HepG2 (cell line): ENCODE data around the gene KIAA0232. TPM values are rescaled to one million over a fixed set of nuclear protein-coding genes. Genes with fewer than 3 reads are reported as not detected.

Experiments used
- ATAC-seq: fragments of 200-7000 bp; cut with Tn5 transposase; 3 replicates; pipeline ENCODE4 v1.9.1; 2020; ENCODE audit warnings: mild to moderate bottlenecking, moderate library complexity
- BruUV-seq: library from RNA; stranded (reverse); fragments of 400-500 nt; replicated peaks from 2 replicates; lab custom pipeline; 2021; lab: Mats Ljungman, UMichigan
- CTCF ChIA-PET: fragments of 300-600 bp; formaldehyde crosslinking; extraction: SDS; loops from one replicate; lab custom pipeline; 2021; ENCODE audit warnings: low total read pairs, inconsistent platforms, low intra/inter-chr PET ratio; lab: Yijun Ruan, JAX
- POLR2A ChIA-PET: fragments of 350-600 bp; sonication (Branson Sonifier 250); formaldehyde crosslinking; loops from one replicate; lab custom pipeline; 2020; ENCODE audit warnings: antibody characterized with exemption, inconsistent platforms; lab: Yijun Ruan, JAX
- DNase-seq: peaks from one replicate; pipeline ENCODE4 v3.0.0-alpha.2; 2015; ENCODE audit warnings: low spot score
- FAIRE-seq: peaks from 3 replicates; lab custom pipeline; 2011; peaks lifted over from hg19 to GRCh38; lab: Jason Lieb, UNC
- H2AFZ ChIP-seq: one replicate; pipeline ENCODE4 v1.6.1; 2011; ENCODE audit warnings: low read length, inconsistent platforms
- H3K27ac ChIP-seq: fragments of 300-600 bp; 3 replicates; pipeline ENCODE4 v1.8.0; 2011; ENCODE audit warnings: mixed run types, mild to moderate bottlenecking, mixed read lengths, low read length, inconsistent platforms; ENCODE audit not compliant: insufficient read depth; ENCODE audit errors: extremely low read length
- H3K27me3 ChIP-seq, 2 experiments: fragments of 200-600 bp in 1 of 2; 2 replicates in 1 of 2; 3 replicates in 1 of 2; pipeline versions ENCODE4 v1.6.0 to v1.8.0; 2011; ENCODE audit warnings: low read length in 2 of 2, mild to moderate bottlenecking in 2 of 2, moderate library complexity in 2 of 2, inconsistent platforms in 1 of 2; ENCODE audit not compliant: insufficient read depth in 2 of 2, control insufficient read depth in 1 of 2
- H3K36me3 ChIP-seq, 2 experiments: fragments of 200-600 bp in 1 of 2; replicated peaks in 1 of 2; 2 replicates in 1 of 2; 3 replicates in 1 of 2; pipeline versions ENCODE4 v1.5.1 to v1.8.0; 2011; ENCODE audit warnings: low read length in 2 of 2, inconsistent platforms in 1 of 2; ENCODE audit not compliant: insufficient read depth in 2 of 2, control insufficient read depth in 1 of 2
- H3K4me1 ChIP-seq: 2 replicates; pipeline ENCODE4 v1.5.1; 2012; ENCODE audit warnings: low read length, inconsistent platforms; ENCODE audit not compliant: insufficient read depth
- H3K4me2 ChIP-seq: 2 replicates; pipeline ENCODE4 v1.6.0; 2011; ENCODE audit warnings: low read depth, low read length, inconsistent platforms
- H3K4me3 ChIP-seq, 3 experiments: fragments of 200-600 bp in 1 of 3; sonication (generic), shearing (Covaris generic) in 1 of 3; replicated peaks in 1 of 3; 2 replicates each; pipeline ENCODE4 v1.5.1; 2011 to 2016; ENCODE audit warnings: low read length in 3 of 3, inconsistent platforms in 2 of 3, low read depth in 2 of 3, mild to moderate bottlenecking in 2 of 3, control low read depth in 1 of 3, mixed read lengths in 1 of 3; ENCODE audit not compliant: insufficient read depth in 1 of 3
- H3K79me2 ChIP-seq: one replicate; pipeline ENCODE4 v1.6.1; 2011; ENCODE audit warnings: low read length, inconsistent platforms; ENCODE audit not compliant: insufficient read depth
- H3K9ac ChIP-seq: 2 replicates; pipeline ENCODE4 v1.6.0; 2011; ENCODE audit warnings: mild to moderate bottlenecking, low read depth, low read length, inconsistent platforms; ENCODE audit not compliant: insufficient read depth
- H3K9me3 ChIP-seq: 2 replicates; pipeline ENCODE4 v1.5.1; 2012; ENCODE audit warnings: mild to moderate bottlenecking, low read length
- H4K20me1 ChIP-seq: 2 replicates; pipeline ENCODE4 v1.6.0; 2011; ENCODE audit warnings: inconsistent platforms, mild to moderate bottlenecking, low read length, moderate library complexity; ENCODE audit not compliant: insufficient read depth
- DPF2 ChIP-seq: sonication (generic); formaldehyde crosslinking; IDR thresholded peaks from 2 replicates; pipeline ENCODE4 v1.4.0; 2020; ENCODE audit warnings: mild to moderate bottlenecking, low read depth, missing genetic modification reagents, borderline replicate concordance
- KLF12 ChIP-seq: sonication (generic); formaldehyde crosslinking; IDR thresholded peaks from 2 replicates; pipeline ENCODE4 v1.4.0; 2020; ENCODE audit warnings: missing genetic modification reagents, borderline replicate concordance
- MEIS1 ChIP-seq: sonication (generic); formaldehyde crosslinking; IDR thresholded peaks from 2 replicates; pipeline ENCODE4 v1.9.0; 2021; ENCODE audit warnings: mild to moderate bottlenecking, missing genetic modification reagents, moderate library complexity, borderline replicate concordance
- MLLT10 ChIP-seq: sonication (generic); formaldehyde crosslinking; IDR thresholded peaks from 2 replicates; pipeline ENCODE4 v1.4.0; 2020; ENCODE audit warnings: missing genetic modification reagents
- PRMT3 ChIP-seq: sonication (generic); formaldehyde crosslinking; IDR thresholded peaks from 2 replicates; pipeline ENCODE4 v1.8.1; 2022; ENCODE audit warnings: low read depth, mild to moderate bottlenecking, moderate library complexity, missing genetic modification reagents, borderline replicate concordance
- TEAD2 ChIP-seq: sonication (generic); formaldehyde crosslinking; IDR thresholded peaks from 2 replicates; pipeline ENCODE4 v1.9.0; 2021; ENCODE audit warnings: missing genetic modification reagents
- ZEB1 ChIP-seq: IDR thresholded peaks from 2 replicates; pipeline ENCODE4 v1.6.1; 2012; ENCODE audit warnings: mild to moderate bottlenecking, low read depth, inconsistent platforms; ENCODE audit not compliant: insufficient replicate concordance
- ZNF652 ChIP-seq: IDR thresholded peaks from 2 replicates; pipeline ENCODE4 v1.6.1; 2016; ENCODE audit warnings: low read depth, borderline replicate concordance
- WGBS: methylation state at CpG from one replicate; pipeline ENCODE4 v1.1.6; 2017; ENCODE audit warnings: low lambda C conversion rate; 5-methylcytosine and 5-hydroxymethylcytosine counted together
- in situ Hi-C: cut with HindIII; loops from 2 replicates; pipeline ENCODE4 v1.10.0; 2017; ENCODE audit warnings: low pct_unique_long_range_greater_than_20kb; ENCODE audit not compliant: extremely low pct_ligation_motif_present
- intact Hi-C: fragments of 100-400 bp; cut with micrococcal nuclease; formaldehyde crosslinking; loops from one replicate; pipeline ENCODE4 v1.10.0; 2022; ENCODE audit not compliant: unreplicated experiment
- polyA plus RNA-seq, 8 experiments: library from polyadenylated mRNA; depleted of rRNA in 3 of 8; stranded (reverse) in 7 of 8; unstranded in 1 of 8; fragments of >200 nt; fragmentation: Illumina TruSeq in 4 of 8; extraction: Trizol in 4 of 8; gene quantifications; 2 replicates each; pipeline versions ENCODE4 v1.2.1 to v1.2.3, GENCODE V29; 2011 to 2016; ENCODE audit warnings: low read depth in 4 of 8, missing spikeins in 1 of 8, mixed read lengths in 1 of 8; ENCODE audit not compliant: insufficient read depth in 1 of 8
- total RNA-seq, 5 experiments: library from RNA; depleted of rRNA; stranded (reverse); fragments of >200 nt; fragmentation: Illumina TruSeq; extraction: Trizol; gene quantifications; 2 replicates each; pipeline ENCODE4 v1.2.3, GENCODE V29; 2016; ENCODE audit warnings: low read depth in 1 of 5
- TF ChIP-seq, protein P1 (sequence below): sonication (generic); formaldehyde crosslinking; IDR thresholded peaks from 2 replicates; pipeline ENCODE4 v1.8.1; 2023; ENCODE audit warnings: mild to moderate bottlenecking, missing genetic modification reagents
- TF ChIP-seq, protein P2 (sequence below): sonication (generic); formaldehyde crosslinking; IDR thresholded peaks from 2 replicates; pipeline ENCODE4 v1.9.0; 2021; ENCODE audit warnings: missing genetic modification reagents, borderline replicate concordance
- TF ChIP-seq, protein P3 (sequence below): IDR thresholded peaks from 2 replicates; pipeline ENCODE4 v1.6.1; 2016; ENCODE audit warnings: missing compliant biosample characterization, missing genetic modification reagents, borderline replicate concordance
- TF ChIP-seq, protein P4 (sequence below): sonication (generic); formaldehyde crosslinking; conservative IDR thresholded peaks from 2 replicates; pipeline ENCODE4 v1.4.0; 2020; ENCODE audit warnings: mild to moderate bottlenecking, missing genetic modification reagents, moderate library complexity
- TF ChIP-seq, protein P5 (sequence below): sonication (generic); formaldehyde crosslinking; IDR thresholded peaks from 2 replicates; pipeline ENCODE4 v1.4.0; 2020; ENCODE audit warnings: missing genetic modification reagents

Gene KIAA0232
- total and polyA plus RNA-seq, 2 of the 13 experiments (the other 11 are each of a cell fraction or from before 2014, with no cell fraction given), result 7.8 to 17.1 TPM

DNA sequence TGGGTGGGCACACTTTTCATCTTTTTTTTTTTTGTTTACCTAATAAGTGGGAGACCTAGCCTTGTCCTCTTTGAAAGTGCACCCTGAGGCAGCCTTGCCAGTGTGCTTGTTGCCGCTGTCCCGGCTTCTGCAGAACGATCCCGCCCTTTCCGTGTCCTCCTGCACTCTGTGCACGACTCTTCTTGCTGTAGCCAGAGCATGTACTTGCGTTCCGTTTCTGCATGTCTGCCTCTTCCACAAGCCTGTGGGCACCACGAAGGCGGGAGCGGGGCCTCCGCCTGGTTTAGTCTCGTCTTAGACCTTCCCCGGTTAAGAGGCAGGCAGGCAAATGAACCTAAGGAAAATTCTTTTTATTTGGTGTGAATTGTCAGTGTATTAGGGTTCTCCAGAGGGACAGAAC is 94.5 kb downstream of the KIAA0232 start:
- ChIA-PET POLR2A (interaction anchor here (0.6 kb wide), 1 partner anchor 146 kb away, joined by 3 read pairs; no protein-coding TSS in a partner anchor), CTCF (no interaction called here)
- WGBS, result 99% methylated on average over 14 of the region's 14 CpGs
- Histone ChIP-seq H3K27me3 (no peaks in the 10 kb centered on the region), H3K4me3 (no peak overlapping the region), H3K9ac (no peak overlapping the region), H3K27ac (no peak overlapping the region), H4K20me1 (peaks cover 3% of the 10 kb centered on the region; the same call in 1 of the 2 replicates), H3K9me3 (no peaks in the 10 kb centered on the region), H2AFZ (no peak overlapping the region), H3K79me2 (no peaks in the 10 kb centered on the region), H3K4me1 (no peaks in the 10 kb centered on the region), H3K36me3 (peaks cover 26 to 81% of the 10 kb centered on the region in 2 experiments), H3K4me2 (no peak overlapping the region)
- intact Hi-C loops, result no loop called here
- no TSS peak for BruUV-seq
- no peak for TF ChIP-seq ZEB1
- TF ChIP-seq, protein P1, sequence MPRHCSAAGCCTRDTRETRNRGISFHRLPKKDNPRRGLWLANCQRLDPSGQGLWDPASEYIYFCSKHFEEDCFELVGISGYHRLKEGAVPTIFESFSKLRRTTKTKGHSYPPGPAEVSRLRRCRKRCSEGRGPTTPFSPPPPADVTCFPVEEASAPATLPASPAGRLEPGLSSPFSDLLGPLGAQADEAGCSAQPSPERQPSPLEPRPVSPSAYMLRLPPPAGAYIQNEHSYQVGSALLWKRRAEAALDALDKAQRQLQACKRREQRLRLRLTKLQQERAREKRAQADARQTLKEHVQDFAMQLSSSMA (CRISPR knock-in tag), result no peak
- TF ChIP-seq, protein P2, sequence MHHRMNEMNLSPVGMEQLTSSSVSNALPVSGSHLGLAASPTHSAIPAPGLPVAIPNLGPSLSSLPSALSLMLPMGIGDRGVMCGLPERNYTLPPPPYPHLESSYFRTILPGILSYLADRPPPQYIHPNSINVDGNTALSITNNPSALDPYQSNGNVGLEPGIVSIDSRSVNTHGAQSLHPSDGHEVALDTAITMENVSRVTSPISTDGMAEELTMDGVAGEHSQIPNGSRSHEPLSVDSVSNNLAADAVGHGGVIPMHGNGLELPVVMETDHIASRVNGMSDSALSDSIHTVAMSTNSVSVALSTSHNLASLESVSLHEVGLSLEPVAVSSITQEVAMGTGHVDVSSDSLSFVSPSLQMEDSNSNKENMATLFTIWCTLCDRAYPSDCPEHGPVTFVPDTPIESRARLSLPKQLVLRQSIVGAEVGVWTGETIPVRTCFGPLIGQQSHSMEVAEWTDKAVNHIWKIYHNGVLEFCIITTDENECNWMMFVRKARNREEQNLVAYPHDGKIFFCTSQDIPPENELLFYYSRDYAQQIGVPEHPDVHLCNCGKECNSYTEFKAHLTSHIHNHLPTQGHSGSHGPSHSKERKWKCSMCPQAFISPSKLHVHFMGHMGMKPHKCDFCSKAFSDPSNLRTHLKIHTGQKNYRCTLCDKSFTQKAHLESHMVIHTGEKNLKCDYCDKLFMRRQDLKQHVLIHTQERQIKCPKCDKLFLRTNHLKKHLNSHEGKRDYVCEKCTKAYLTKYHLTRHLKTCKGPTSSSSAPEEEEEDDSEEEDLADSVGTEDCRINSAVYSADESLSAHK (CRISPR knock-in tag), result no peak
- TF ChIP-seq MLLT10 (CRISPR knock-in tag), result no peak
- TF ChIP-seq KLF12, result no peak
- TF ChIP-seq, protein P3, sequence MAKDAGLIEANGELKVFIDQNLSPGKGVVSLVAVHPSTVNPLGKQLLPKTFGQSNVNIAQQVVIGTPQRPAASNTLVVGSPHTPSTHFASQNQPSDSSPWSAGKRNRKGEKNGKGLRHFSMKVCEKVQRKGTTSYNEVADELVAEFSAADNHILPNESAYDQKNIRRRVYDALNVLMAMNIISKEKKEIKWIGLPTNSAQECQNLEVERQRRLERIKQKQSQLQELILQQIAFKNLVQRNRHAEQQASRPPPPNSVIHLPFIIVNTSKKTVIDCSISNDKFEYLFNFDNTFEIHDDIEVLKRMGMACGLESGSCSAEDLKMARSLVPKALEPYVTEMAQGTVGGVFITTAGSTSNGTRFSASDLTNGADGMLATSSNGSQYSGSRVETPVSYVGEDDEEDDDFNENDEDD, result no peak
- TF ChIP-seq DPF2 (CRISPR knock-in tag), result no peak
- TF ChIP-seq, protein P4, sequence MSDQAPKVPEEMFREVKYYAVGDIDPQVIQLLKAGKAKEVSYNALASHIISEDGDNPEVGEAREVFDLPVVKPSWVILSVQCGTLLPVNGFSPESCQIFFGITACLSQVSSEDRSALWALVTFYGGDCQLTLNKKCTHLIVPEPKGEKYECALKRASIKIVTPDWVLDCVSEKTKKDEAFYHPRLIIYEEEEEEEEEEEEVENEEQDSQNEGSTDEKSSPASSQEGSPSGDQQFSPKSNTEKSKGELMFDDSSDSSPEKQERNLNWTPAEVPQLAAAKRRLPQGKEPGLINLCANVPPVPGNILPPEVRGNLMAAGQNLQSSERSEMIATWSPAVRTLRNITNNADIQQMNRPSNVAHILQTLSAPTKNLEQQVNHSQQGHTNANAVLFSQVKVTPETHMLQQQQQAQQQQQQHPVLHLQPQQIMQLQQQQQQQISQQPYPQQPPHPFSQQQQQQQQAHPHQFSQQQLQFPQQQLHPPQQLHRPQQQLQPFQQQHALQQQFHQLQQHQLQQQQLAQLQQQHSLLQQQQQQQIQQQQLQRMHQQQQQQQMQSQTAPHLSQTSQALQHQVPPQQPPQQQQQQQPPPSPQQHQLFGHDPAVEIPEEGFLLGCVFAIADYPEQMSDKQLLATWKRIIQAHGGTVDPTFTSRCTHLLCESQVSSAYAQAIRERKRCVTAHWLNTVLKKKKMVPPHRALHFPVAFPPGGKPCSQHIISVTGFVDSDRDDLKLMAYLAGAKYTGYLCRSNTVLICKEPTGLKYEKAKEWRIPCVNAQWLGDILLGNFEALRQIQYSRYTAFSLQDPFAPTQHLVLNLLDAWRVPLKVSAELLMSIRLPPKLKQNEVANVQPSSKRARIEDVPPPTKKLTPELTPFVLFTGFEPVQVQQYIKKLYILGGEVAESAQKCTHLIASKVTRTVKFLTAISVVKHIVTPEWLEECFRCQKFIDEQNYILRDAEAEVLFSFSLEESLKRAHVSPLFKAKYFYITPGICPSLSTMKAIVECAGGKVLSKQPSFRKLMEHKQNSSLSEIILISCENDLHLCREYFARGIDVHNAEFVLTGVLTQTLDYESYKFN (CRISPR knock-in tag), result no peak
- TF ChIP-seq MEIS1 (CRISPR knock-in tag), result no peak
- TF ChIP-seq, protein P5, sequence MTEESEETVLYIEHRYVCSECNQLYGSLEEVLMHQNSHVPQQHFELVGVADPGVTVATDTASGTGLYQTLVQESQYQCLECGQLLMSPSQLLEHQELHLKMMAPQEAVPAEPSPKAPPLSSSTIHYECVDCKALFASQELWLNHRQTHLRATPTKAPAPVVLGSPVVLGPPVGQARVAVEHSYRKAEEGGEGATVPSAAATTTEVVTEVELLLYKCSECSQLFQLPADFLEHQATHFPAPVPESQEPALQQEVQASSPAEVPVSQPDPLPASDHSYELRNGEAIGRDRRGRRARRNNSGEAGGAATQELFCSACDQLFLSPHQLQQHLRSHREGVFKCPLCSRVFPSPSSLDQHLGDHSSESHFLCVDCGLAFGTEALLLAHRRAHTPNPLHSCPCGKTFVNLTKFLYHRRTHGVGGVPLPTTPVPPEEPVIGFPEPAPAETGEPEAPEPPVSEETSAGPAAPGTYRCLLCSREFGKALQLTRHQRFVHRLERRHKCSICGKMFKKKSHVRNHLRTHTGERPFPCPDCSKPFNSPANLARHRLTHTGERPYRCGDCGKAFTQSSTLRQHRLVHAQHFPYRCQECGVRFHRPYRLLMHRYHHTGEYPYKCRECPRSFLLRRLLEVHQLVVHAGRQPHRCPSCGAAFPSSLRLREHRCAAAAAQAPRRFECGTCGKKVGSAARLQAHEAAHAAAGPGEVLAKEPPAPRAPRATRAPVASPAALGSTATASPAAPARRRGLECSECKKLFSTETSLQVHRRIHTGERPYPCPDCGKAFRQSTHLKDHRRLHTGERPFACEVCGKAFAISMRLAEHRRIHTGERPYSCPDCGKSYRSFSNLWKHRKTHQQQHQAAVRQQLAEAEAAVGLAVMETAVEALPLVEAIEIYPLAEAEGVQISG (CRISPR knock-in tag), result no peak
- TF ChIP-seq PRMT3 (CRISPR knock-in tag), result no peak
- no peak for TF ChIP-seq ZNF652 (CRISPR knock-in tag)
- TF ChIP-seq TEAD2 (CRISPR knock-in tag), result no peak
- in situ Hi-C loops, result loop anchor here (5.0 kb wide), 1 partner anchor 155 kb away; no protein-coding TSS in a partner anchor
- no peak for FAIRE-seq
- no peak for DNase-seq
- ATAC-seq, result no peak
